Right ventricle myocardium superior (tissue), 1 donor: ENCODE results near the gene INPP5A. TPM values are rescaled to one million over a fixed set of nuclear protein-coding genes. Genes with fewer than 3 reads are reported as not detected.
"Not testable (repeated sequence)": the region's sequence is repeated elsewhere in the genome, so short reads cannot be mapped to it uniquely, and the experiment has no call there.

Source experiments
- ATAC-seq: fragments of 200-7000 bp; cut with Tn5 transposase; one replicate; pipeline ENCODE4 v1.9.1; 2020; ENCODE audit warnings: mild to moderate bottlenecking; ENCODE audit not compliant: poor library complexity
- DNase-seq: peaks from one replicate; pipeline ENCODE4 v3.0.0-alpha.2; 2020
- intact Hi-C: fragments of 100-400 bp; cut with DNase I; formaldehyde crosslinking; loops from one replicate; pipeline ENCODE4 v1.11.2; 2022
- total RNA-seq: library from RNA; stranded (reverse); fragmentation: NEBNext Ultra II Directional; extraction: Animal tissue kit (Norgen Biotek cat#: 25700); gene quantifications from one replicate; pipeline ENCODE4 v1.2.1, GENCODE V29; 2021
- donor health status: DM: no; HTN: yes; CAD: no; lungs with severe emphysema.

Gene INPP5A
- total RNA-seq, 1 donor from 2014 or later, result 99.1 TPM

DNA sequence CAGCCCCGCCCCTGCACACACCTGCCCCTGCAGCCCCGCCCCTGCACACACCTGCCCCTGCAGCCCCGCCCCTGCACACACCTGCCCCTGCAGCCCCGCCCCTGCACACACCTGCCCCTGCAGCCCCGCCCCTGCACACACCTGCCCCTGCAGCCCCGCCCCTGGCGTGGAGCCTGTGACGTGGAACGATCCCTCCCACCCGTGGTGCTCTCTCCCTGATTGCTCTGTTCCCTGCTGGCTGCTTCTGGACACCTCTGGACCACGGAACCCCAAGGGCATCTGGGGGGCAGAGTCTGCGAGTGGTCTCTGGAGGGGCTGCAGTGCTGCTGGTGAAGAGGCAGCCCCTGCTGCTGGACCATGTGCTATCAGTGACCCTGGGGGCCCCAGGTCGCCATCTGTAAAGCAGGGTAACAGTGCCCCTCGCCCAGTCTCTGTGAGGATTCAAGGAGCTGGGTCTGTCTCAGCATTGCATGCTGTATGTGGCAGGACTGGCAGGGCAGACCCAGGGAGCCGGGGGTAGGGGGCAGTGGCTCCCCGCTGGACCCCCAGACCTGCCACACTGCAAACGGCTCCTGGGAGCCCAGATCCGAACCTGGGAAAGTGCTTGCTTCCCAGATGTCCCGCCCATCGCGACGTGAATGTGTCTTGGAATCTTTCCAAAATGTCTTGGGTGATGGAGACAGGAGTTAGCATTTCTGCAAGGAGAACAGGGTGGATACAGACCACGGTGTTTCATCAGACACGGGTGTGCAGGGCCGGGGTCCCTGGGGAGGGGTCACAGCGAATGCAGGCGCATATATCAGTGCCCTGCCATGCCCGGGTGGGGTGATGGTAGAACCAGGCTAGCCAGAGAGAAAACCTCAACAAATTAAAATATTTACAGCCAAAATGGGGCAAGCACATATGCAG, 276.2 kb downstream of the INPP5A start:
- no peak for ATAC-seq
- peak; percentile 26 for DNase-seq
- intact Hi-C loops, result no loop called here

DNA sequence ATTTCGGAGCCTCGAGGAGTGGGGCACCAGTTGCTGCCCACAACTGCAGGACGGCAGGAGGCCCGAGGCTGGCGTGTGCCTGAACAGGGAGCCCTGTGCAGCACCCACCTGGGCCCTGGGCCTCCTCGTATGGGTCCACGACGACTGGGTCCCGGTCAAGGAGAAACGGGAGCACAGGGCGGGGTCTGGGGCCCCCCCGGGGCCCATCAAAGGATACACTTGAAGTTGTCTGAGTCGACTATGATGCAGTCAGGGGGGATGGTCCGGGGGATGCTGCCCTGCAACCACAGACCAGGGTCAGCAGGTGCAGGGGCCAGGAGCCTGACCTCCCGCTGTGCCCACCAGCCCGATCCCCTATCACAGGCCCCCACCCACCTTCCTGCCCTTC, 276.9 kb downstream of the INPP5A start:
- ATAC-seq (no peak), DNase-seq (no peak)

DNA sequence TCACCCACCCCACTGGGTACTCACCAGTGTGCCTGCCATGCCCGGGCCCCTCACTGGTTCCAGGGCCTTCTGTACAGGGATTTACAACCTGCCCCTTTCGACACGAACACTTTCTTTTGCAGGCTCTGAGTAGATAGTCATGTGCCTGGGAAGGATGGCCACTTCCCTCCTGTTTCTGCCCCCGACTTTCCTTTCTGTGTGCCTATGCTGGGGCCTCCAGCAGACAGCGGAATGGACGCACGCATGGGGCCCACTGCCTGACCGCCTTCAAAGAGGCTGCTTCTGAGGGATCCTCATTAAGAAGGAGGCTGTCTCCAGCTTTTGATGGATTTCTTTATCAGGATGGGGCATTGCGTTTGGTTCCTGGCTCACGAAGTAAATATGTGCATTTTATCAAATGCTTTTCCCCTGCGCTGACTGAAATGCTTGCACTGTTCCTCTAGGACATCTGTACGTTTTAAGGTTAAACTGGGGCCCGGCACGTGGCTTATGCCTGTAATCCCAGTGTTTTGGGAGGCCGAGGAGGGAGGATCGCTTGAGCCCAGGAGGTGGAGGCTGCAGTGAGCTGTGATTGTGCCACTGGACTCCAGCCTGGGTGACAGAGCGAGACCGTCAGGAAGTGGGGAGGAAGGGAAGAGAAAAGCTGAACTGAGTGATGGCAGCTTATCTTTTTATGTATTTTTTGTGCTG, 277.7 kb downstream of the INPP5A start:
- ATAC-seq (no peak), DNase-seq (no peak)
- intact Hi-C loops, result no loop called here

More for the DNA sequence above, 276.9 kb downstream of the INPP5A start:
- intact Hi-C loops, result no loop called here

DNA sequence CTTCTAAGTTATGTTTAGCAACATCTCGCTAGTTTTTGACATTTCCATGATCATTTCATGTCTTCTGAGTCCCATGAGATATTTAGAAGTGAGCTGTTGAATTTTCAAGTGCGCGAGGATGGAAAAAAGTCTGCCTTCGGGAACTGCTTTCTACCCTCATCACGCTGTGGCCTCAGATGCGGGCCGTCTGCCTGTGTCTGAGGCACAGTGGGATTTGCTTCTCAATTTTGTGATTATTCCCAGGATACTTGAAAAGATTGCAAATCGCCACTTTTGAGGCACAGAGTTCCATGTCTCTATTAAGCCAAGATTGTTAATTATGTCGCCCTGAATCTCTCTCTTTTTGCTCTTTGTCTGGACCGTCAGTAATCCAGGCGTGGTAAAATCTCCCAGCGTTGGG, 279.1 kb downstream of the INPP5A start:
- DNase-seq (no peak), ATAC-seq (no peak)
- intact Hi-C loops, result no loop called here

DNA sequence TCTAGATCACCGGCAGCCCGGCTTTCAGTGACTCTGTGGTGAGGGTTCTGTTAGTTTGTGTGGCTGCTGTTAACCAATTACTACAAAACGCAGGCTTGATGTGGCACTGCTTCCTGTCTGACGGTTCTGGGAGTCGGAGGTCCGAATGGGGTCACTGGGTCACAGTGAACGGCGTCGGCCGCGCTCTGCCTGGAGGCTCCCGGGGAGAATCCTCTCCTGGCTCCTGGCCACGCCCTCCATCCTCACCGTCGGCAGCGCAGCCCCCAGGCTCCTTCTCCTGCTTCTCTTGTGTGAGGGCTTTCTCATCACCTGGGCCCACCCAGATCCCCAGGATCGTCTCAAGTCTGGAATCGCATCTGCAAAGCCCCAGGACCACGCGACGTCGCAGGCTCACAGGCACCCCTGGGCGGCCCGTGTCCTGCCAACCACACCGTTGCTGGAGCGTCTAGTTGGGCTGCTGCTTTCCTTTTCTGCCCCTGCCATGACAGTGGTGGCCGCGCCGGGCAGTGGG, 280.2 kb downstream of the INPP5A start:
- ATAC-seq, result no peak
- intact Hi-C loops, result no loop called here
- no peak for DNase-seq

DNA sequence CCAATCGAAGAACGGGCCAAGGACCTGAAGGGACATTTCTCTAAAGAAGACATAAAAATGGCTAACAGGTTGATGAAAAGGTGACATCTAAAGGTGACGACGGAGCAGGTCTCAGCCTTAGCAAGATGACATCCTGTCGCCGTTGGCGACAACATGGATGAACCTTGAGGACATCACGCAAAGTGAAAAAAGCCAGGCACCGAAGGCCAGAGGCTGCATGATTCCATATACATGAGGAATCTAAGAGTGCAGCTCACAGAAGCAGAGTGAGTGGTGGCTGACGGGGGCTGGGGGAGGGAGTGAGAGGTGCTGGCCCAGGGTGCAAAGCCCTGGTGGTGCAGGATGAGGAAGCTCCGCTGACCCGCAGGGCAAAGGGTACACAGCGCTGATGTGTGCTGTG, 282.5 kb downstream of the INPP5A start:
- DNase-seq, result no peak
- intact Hi-C loops, result no loop called here
- ATAC-seq, result no peak

DNA sequence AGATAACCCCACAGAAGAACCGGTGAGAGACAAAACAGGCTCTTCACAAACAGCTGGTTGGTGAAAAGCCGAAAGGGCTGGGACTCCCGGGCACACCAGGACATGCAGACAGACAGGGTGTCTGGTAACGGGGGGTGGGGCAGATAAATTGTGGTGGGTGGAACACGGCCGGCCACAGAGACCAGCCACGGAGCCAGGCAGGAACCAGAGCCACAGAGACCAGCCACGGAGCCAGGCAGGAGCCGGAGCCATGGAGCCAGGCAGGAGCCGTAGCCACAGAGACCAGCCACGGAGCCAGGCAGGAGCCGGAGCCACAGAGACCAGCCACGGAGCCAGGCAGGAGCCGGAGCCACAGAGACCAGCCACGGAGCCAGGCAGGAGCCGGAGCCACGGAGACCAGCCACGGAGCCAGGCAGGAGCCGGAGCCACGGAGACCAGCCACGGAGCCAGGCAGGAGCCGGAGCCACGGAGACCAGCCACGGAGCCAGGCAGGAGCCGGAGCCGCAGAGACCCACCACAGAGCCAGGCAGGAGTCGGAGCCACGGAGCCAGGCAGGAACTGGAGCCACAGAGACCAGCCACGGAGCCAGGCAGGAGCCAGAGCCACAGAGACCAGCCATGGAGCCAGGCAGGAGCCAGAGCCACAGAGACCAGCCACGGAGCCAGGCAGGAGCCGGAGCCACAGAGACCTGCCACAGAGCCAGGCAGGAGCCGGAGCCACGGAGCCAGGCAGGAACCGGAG, 288.4 kb downstream of the INPP5A start:
- DNase-seq, intact Hi-C loops, ATAC-seq: not testable (repeated sequence)

DNA sequence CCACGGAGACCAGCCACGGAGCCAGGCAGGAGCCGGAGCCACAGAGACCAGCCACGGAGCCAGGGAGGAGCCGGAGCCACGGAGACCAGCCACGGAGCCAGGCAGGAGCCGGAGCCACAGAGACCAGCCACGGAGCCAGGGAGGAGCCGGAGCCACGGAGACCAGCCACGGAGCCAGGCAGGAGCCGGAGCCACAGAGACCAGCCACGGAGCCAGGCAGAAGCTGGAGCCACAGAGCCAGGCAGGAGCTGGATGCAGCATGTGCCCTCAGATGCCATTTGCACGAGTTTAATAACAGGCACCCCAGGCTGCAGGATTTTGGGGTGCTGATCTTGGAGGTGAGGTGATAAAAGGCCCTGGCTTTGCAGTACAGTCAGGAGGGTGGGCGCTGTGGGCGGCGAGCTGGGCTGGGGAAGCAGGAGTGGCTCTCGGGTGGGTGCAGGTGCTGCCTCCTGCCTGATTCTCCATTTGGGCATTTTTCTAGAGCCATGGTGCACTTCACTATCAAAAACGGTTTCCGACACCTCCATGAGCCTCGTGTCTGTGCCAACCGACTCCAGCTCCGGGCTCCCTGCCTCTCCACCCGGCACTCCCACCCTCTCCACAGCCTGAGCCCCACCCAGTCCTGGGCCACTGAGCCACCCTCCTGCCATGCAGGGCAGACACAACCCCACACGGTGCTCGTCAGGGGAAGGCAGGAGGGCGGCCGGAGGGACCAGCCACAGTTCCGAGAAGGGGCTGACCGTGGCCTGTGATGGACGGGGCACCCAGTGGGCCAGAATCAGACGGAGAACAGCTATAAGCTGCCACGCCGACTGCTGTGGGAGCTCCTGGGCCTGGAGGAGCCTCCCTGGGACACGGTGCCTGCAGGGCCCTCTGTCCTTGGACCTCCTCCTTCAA, 289.2 kb downstream of the INPP5A start:
- ATAC-seq (no peak), DNase-seq (no peak)
- intact Hi-C loops, result no loop called here

DNA sequence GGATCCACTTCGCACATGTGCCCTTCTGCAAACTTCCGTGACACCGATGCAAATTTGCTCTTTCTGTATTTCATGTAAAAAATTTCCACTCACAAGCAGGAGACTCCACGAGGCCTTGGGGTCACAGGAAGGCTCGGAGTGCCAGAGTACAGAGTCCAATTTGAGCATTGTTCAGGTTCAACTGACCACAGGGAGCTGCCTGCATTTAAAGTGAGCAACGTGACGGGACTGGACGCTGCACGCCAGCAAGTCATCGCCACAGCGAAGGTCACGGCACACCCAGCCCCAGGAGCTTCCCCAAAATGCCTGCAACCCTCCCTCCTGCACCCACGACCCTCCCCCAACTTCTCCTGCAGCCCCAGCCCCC, 289.8 kb downstream of the INPP5A start:
- ATAC-seq, result no peak
- no peak for DNase-seq
- intact Hi-C loops, result no loop called here

DNA sequence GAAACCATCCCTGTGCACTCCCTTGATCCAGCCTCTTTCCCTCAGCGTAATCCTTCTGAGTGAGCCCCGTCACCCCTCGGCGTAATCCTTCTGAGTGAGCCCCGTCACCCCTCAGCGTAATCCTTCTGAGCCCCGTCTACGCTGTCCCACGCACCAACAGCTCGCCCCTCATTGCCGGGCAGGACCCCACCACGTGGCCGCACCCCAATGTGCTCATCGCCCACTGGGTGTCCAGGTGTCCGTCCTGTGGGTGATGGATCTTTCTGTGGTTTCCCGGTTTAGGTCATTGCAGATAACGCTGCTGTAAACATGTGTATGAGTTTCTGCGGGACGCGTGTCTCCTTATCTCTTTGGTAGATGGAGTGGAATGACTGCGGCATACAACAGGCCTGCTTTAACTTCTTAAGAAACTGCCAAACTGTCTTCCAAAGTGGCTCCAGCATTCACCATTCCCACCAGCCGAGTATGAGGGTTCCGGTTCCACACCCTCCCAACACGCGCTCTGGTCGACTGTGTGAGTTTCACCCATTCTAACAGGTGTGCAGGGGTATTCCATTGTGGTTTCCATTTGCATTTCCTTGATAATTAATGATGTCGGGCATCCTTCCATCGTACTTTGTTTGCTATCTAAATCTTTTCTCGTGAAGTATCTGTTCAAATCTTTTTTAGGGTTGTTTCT, 290.4 kb downstream of the INPP5A start:
- DNase-seq, result no peak

DNA sequence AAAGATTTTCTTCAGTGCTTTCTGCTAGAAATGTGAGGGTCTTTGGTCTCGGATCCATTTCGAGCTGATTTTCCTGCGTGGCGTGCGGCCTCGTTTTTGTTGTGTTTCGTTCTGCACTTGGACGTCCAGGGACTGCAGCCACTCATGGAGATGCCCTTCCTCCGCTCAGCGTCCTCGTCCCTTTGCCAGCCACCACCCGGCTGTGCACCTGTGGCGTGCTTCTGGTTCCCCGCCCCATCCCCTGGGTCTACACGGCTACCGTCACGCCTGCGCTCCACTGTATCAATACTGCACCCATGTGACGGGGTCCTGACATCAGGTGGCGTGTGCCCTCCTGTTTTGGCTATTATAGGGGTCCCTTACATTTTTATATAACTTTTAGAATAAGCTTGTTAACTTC, 291.1 kb downstream of the INPP5A start:
- intact Hi-C loops, result no loop called here
- ATAC-seq (no peak), DNase-seq (no peak)

More for the DNA sequence above, 290.4 kb downstream of the INPP5A start:
- no peak for ATAC-seq
- intact Hi-C loops, result no loop called here

DNA sequence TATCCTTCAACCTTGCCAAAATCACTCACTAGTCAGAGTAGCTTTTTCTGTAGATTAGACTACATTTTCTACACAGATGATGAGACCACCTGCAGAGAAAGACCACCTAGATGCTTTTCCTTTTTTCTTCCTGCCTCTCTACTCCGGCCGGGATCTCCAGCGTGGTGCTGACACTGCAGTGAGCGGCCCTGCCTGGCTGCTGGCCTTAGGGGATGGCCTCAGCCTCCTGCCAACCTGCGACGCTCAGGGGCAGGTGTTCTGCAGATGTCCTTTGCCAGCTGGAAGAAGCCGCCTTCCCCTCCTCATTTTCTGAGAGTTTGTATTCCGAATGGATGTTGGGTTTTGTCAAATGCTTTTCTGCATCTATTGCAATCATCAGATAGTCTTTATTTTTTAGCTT, 291.8 kb downstream of the INPP5A start:
- no peak for DNase-seq
- intact Hi-C loops, result no loop called here
- no peak for ATAC-seq

DNA sequence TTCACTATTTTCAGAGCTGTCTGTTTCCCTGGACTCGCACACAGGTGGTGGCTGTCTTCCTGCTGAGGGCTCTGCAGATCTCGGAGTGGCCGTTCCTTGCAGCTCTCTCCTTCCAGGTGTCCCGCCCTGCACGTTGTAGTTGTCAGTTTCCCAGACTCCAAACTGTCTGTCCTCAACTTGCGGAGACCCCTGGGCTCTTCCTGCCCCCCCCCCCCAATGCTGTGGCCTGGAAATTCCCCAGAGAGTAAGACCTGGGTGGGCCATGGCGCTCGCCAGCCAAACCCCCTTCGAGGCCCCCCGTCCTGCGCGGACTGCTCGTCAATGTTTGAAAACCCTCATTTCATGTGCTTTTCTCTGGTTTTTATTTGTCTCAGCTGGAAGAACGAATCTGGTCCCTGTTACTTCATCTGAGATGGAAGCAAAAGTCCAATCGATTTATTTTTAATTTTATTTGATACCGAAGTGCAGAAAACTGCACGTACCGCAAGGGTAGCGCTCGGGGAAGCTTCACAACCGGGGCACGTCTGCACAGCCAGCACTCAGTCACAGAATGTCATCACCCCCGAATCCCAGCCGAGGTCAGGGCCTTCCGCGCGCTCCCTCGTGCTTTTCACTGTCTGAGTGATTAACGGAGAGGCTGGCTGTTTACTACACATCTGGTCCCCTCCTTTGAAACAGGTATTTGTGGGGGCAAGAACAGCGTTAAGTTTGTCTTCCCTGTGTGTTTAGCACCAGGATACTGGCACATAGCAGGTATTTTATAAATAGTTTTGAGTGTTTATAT, 294.8 kb downstream of the INPP5A start:
- intact Hi-C loops, result no loop called here
- no peak for DNase-seq
- no peak for ATAC-seq
